ENCODE measurements around the gene DDI1. TPM values are rescaled to one million over a fixed set of nuclear protein-coding genes. Genes with fewer than 3 reads are reported as not detected.

DDI1 gene
- total RNA-seq, 2 donors from 2014 or later: not detected

DNA sequence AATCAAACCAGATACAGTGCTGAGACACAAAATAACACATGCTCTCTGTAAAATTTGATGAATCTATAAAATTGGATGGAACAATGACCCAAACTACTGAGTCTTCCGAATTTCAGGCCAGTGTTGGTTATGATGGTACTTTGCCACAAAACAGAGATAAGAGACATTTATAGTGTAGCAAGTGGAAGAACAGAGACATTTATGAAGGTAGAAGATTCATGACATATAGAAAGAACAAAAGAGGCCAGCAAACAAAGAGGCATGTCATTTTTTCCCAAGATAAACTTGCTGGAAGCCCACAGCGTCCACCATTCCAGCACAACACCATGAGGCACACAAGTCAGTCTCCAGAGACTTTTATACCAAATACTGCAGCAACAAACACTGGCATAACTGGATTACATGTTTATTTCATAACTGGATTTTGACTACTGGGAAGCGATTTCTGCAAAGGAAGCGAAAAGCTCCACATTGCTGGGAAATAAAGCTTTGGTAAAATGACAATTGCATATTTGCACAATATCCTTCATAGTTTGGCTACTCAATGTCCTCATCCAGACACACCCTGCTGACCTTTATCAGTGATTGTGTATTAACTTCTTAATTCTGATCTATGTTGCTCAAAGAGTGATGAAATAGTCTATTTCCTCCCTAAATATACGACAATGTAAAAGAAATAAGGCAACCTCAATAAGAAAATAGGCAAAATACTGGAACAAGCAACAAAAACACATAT, 17.5 kb downstream of the DDI1 start:
- no peaks in the 10 kb centered on the region for H3K36me3 ChIP-seq (ENCODE audit: control insufficient read depth, insufficient read depth, low read length)
- no peaks in the 10 kb centered on the region for H3K4me1 ChIP-seq (ENCODE audit: control insufficient read depth, insufficient read depth, low read length)
- no peak for DNase-seq
- no peaks in the 10 kb centered on the region for H3K27me3 Mint-ChIP-seq (ENCODE audit: insufficient read depth)
- H3K27ac Mint-ChIP-seq: no peak overlapping the region
- no peaks in the 10 kb centered on the region for H3K9me3 ChIP-seq (ENCODE audit: control insufficient read depth, low read length)
- H3K4me1 Mint-ChIP-seq: peaks cover 19% of the 10 kb centered on the region
- H3K27me3 ChIP-seq (ENCODE audit: control insufficient read depth, insufficient read depth, low read length, poor library complexity, severe bottlenecking): no peaks in the 10 kb centered on the region
- no peak overlapping the region for H3K4me3 Mint-ChIP-seq
- H3K27ac ChIP-seq (ENCODE audit: low read depth, low read length): no peak overlapping the region
- no peak overlapping the region for H3K4me3 ChIP-seq (ENCODE audit: low read length)
- H3K9ac ChIP-seq (ENCODE audit: extremely low read depth, low read length, poor library complexity, severe bottlenecking): no peak overlapping the region
- no peaks in the 10 kb centered on the region for H3K36me3 Mint-ChIP-seq (ENCODE audit: low read depth)
- 72 to 96% methylated on average over 3 to 4 of the region's 5 CpGs for WGBS, 2 experiments (ENCODE audit: insufficient coverage in 1 of 2, insufficient read length in 1 of 2)
- no peak for TF ChIP-seq CTCF (conservative IDR thresholded peaks at IDR 0.05)
- no peaks in the 10 kb centered on the region for H3K9me3 Mint-ChIP-seq

- Histone ChIP-seq H3K9ac (ENCODE audit: extremely low read depth, low read length, poor library complexity, severe bottlenecking) (no peak overlapping the region), H3K27ac (ENCODE audit: low read depth, low read length) (no peak overlapping the region), H3K9me3 (ENCODE audit: control insufficient read depth, low read length) (no peaks in the 10 kb centered on the region), H3K4me1 (ENCODE audit: control insufficient read depth, insufficient read depth, low read length) (no peaks in the 10 kb centered on the region), H3K36me3 (ENCODE audit: control insufficient read depth, insufficient read depth, low read length) (no peaks in the 10 kb centered on the region), H3K4me3 (ENCODE audit: low read length) (no peak overlapping the region), H3K27me3 (ENCODE audit: control insufficient read depth, insufficient read depth, low read length, poor library complexity, severe bottlenecking) (no peaks in the 10 kb centered on the region)
- WGBS, 2 experiments (ENCODE audit: insufficient coverage in 1 of 2, insufficient read length in 1 of 2): 90 to 100% methylated on average over 1 to 4 of the region's 4 CpGs
- Mint-ChIP-seq H3K27me3 (ENCODE audit: insufficient read depth) (no peaks in the 10 kb centered on the region), H3K9me3 (no peaks in the 10 kb centered on the region), H3K4me3 (no peak overlapping the region), H3K4me1 (peaks cover 27% of the 10 kb centered on the region), H3K36me3 (ENCODE audit: low read depth) (no peaks in the 10 kb centered on the region), H3K27ac (no peak overlapping the region)
- TF ChIP-seq CTCF (conservative IDR thresholded peaks at IDR 0.05): no peak
- no peak for DNase-seq
Measured at GRCh38 chr11:104054911-104055529, 18.6 kb downstream of the DDI1 start.

DNA sequence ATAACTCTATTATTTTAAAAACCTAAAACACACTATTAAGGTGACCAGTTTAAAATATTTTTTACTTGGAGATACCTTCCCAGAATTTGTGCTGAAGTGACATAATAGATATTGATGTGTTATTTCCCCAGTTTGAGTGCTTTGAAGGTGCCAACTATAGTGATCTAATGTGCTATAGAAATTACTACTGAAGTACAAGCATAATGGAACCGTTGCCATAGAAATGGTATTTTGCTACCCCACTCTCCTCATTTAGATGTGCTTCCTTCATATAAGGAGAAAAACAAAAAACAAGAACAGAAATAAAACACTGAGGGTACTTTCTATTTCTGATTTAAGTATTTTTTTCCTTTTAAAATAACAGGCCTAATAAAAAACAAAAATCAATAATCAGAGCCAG, 19.2 kb downstream of the DDI1 start:
- no peak overlapping the region for H3K4me3 Mint-ChIP-seq
- H3K27me3 Mint-ChIP-seq (ENCODE audit: insufficient read depth): no peaks in the 10 kb centered on the region
- peaks cover 32% of the 10 kb centered on the region for H3K4me1 Mint-ChIP-seq
- H3K4me3 ChIP-seq (ENCODE audit: low read length): no peak overlapping the region
- no peaks in the 10 kb centered on the region for H3K9me3 Mint-ChIP-seq
- no peaks in the 10 kb centered on the region for H3K4me1 ChIP-seq (ENCODE audit: control insufficient read depth, insufficient read depth, low read length)
- H3K27ac Mint-ChIP-seq: no peak overlapping the region
- no peaks in the 10 kb centered on the region for H3K36me3 ChIP-seq (ENCODE audit: control insufficient read depth, insufficient read depth, low read length)
- H3K27ac ChIP-seq (ENCODE audit: low read depth, low read length): no peak overlapping the region
- 80 to 89% methylated on average over 1 of the region's 1 CpG for WGBS, 2 experiments (ENCODE audit: insufficient coverage in 1 of 2, insufficient read length in 1 of 2)
- no peak for DNase-seq
- no peaks in the 10 kb centered on the region for H3K9me3 ChIP-seq (ENCODE audit: control insufficient read depth, low read length)
- H3K36me3 Mint-ChIP-seq (ENCODE audit: low read depth): no peaks in the 10 kb centered on the region
- H3K9ac ChIP-seq (ENCODE audit: extremely low read depth, low read length, poor library complexity, severe bottlenecking): no peak overlapping the region
- H3K27me3 ChIP-seq (ENCODE audit: control insufficient read depth, insufficient read depth, low read length, poor library complexity, severe bottlenecking): no peaks in the 10 kb centered on the region
- TF ChIP-seq CTCF (conservative IDR thresholded peaks at IDR 0.05): no peak
